HepG2 (cell line): ENCODE results near the gene NRSN2. TPM values are rescaled to one million over a fixed set of nuclear protein-coding genes. Genes with fewer than 3 reads are reported as not detected.
A peak's percentile ranks its signal among the peaks of the same experiment; 100 is the strongest.

Experiments
- ATAC-seq: fragments of 200-7000 bp; cut with Tn5 transposase; 3 replicates; pipeline ENCODE4 v1.9.1; 2020; ENCODE audit warnings: mild to moderate bottlenecking, moderate library complexity
- BruUV-seq: library from RNA; stranded (reverse); fragments of 400-500 nt; replicated peaks from 2 replicates; lab custom pipeline; 2021; lab: Mats Ljungman, UMichigan
- CTCF ChIA-PET: fragments of 300-600 bp; formaldehyde crosslinking; extraction: SDS; loops from one replicate; lab custom pipeline; 2021; ENCODE audit warnings: low total read pairs, inconsistent platforms, low intra/inter-chr PET ratio; lab: Yijun Ruan, JAX
- POLR2A ChIA-PET: fragments of 350-600 bp; sonication (Branson Sonifier 250); formaldehyde crosslinking; loops from one replicate; lab custom pipeline; 2020; ENCODE audit warnings: antibody characterized with exemption, inconsistent platforms; lab: Yijun Ruan, JAX
- DNase-seq: peaks from one replicate; pipeline ENCODE4 v3.0.0-alpha.2; 2015; ENCODE audit warnings: low spot score
- FAIRE-seq: peaks from 3 replicates; lab custom pipeline; 2011; peaks lifted over from hg19 to GRCh38; lab: Jason Lieb, UNC
- H2AFZ ChIP-seq: one replicate; pipeline ENCODE4 v1.6.1; 2011; ENCODE audit warnings: low read length, inconsistent platforms
- H3K27ac ChIP-seq: fragments of 300-600 bp; 3 replicates; pipeline ENCODE4 v1.8.0; 2011; ENCODE audit warnings: mixed run types, mild to moderate bottlenecking, mixed read lengths, low read length, inconsistent platforms; ENCODE audit not compliant: insufficient read depth; ENCODE audit errors: extremely low read length
- H3K27me3 ChIP-seq, 2 experiments: fragments of 200-600 bp in 1 of 2; 2 replicates in 1 of 2; 3 replicates in 1 of 2; pipeline versions ENCODE4 v1.6.0 to v1.8.0; 2011; ENCODE audit warnings: low read length in 2 of 2, mild to moderate bottlenecking in 2 of 2, moderate library complexity in 2 of 2, inconsistent platforms in 1 of 2; ENCODE audit not compliant: insufficient read depth in 2 of 2, control insufficient read depth in 1 of 2
- H3K36me3 ChIP-seq, 2 experiments: fragments of 200-600 bp in 1 of 2; replicated peaks in 1 of 2; 2 replicates in 1 of 2; 3 replicates in 1 of 2; pipeline versions ENCODE4 v1.5.1 to v1.8.0; 2011; ENCODE audit warnings: low read length in 2 of 2, inconsistent platforms in 1 of 2; ENCODE audit not compliant: insufficient read depth in 2 of 2, control insufficient read depth in 1 of 2
- H3K4me1 ChIP-seq: 2 replicates; pipeline ENCODE4 v1.5.1; 2012; ENCODE audit warnings: low read length, inconsistent platforms; ENCODE audit not compliant: insufficient read depth
- H3K4me2 ChIP-seq: 2 replicates; pipeline ENCODE4 v1.6.0; 2011; ENCODE audit warnings: low read depth, low read length, inconsistent platforms
- H3K4me3 ChIP-seq, 3 experiments: fragments of 200-600 bp in 1 of 3; sonication (generic), shearing (Covaris generic) in 1 of 3; replicated peaks in 1 of 3; 2 replicates each; pipeline ENCODE4 v1.5.1; 2011 to 2016; ENCODE audit warnings: low read length in 3 of 3, inconsistent platforms in 2 of 3, low read depth in 2 of 3, mild to moderate bottlenecking in 2 of 3, control low read depth in 1 of 3, mixed read lengths in 1 of 3; ENCODE audit not compliant: insufficient read depth in 1 of 3
- H3K79me2 ChIP-seq: one replicate; pipeline ENCODE4 v1.6.1; 2011; ENCODE audit warnings: low read length, inconsistent platforms; ENCODE audit not compliant: insufficient read depth
- H3K9ac ChIP-seq: 2 replicates; pipeline ENCODE4 v1.6.0; 2011; ENCODE audit warnings: mild to moderate bottlenecking, low read depth, low read length, inconsistent platforms; ENCODE audit not compliant: insufficient read depth
- H3K9me3 ChIP-seq: 2 replicates; pipeline ENCODE4 v1.5.1; 2012; ENCODE audit warnings: mild to moderate bottlenecking, low read length
- H4K20me1 ChIP-seq: 2 replicates; pipeline ENCODE4 v1.6.0; 2011; ENCODE audit warnings: inconsistent platforms, mild to moderate bottlenecking, low read length, moderate library complexity; ENCODE audit not compliant: insufficient read depth
- ARNT2 ChIP-seq: sonication (generic); formaldehyde crosslinking; IDR thresholded peaks from 2 replicates; pipeline ENCODE4 v1.8.0; 2022; ENCODE audit warnings: mild to moderate bottlenecking, low read depth, missing genetic modification reagents, moderate library complexity
- CEBPZ ChIP-seq: IDR thresholded peaks from 2 replicates; pipeline ENCODE4 v1.6.1; 2012; ENCODE audit warnings: low read length, improper control_type of control experiment
- CHD2 ChIP-seq: IDR thresholded peaks from 2 replicates; pipeline ENCODE4 v1.6.1; 2011; ENCODE audit warnings: low read depth, low read length, improper control_type of control experiment
- ERF ChIP-seq: IDR thresholded peaks from 2 replicates; pipeline ENCODE4 v1.6.1; 2018; ENCODE audit warnings: missing biosample characterization, missing genetic modification reagents
- FOSL2 ChIP-seq: sonication (generic); formaldehyde crosslinking; IDR thresholded peaks from 2 replicates; pipeline ENCODE4 v1.4.0; 2020; ENCODE audit warnings: missing genetic modification reagents
- GLMP ChIP-seq: sonication (generic); formaldehyde crosslinking; IDR thresholded peaks from 2 replicates; pipeline ENCODE4 v1.9.0; 2021; ENCODE audit warnings: missing genetic modification reagents, mild to moderate bottlenecking, borderline replicate concordance
- MTF2 ChIP-seq: sonication (generic); formaldehyde crosslinking; IDR thresholded peaks from 2 replicates; pipeline ENCODE4 v1.5.0; 2020; ENCODE audit warnings: missing genetic modification reagents, borderline replicate concordance
- NONO ChIP-seq, 2 experiments: fragments of 450-650 bp in 1 of 2; sonication (generic) in 1 of 2; formaldehyde crosslinking in 1 of 2; IDR thresholded peaks in 1 of 2; conservative IDR thresholded peaks in 1 of 2; 2 replicates each; pipeline versions ENCODE4 v1.6.1 to v1.8.0; 2017 to 2022; ENCODE audit warnings: mild to moderate bottlenecking in 1 of 2, missing genetic modification reagents in 1 of 2, moderate library complexity in 1 of 2
- PLSCR1 ChIP-seq: sonication (generic); formaldehyde crosslinking; IDR thresholded peaks from 2 replicates; pipeline ENCODE4 v1.5.0; 2020; ENCODE audit warnings: missing genetic modification reagents, mild to moderate bottlenecking, borderline replicate concordance
- RBM22 ChIP-seq: fragments of 200-400 bp; formaldehyde crosslinking; optimal IDR thresholded peaks from 2 replicates; pipeline ENCODE3; 2017; ENCODE audit warnings: mild to moderate bottlenecking, low read length, moderate library complexity
- ZNF225 ChIP-seq: sonication (generic); formaldehyde crosslinking; IDR thresholded peaks from 2 replicates; pipeline ENCODE4 v1.4.0; 2020; ENCODE audit warnings: mild to moderate bottlenecking, missing genetic modification reagents
- ZNF235 ChIP-seq: sonication (generic); formaldehyde crosslinking; IDR thresholded peaks from 2 replicates; pipeline ENCODE4 v1.8.1; 2023; ENCODE audit warnings: mild to moderate bottlenecking, missing genetic modification reagents, borderline replicate concordance
- ZNF737 ChIP-seq: sonication (generic); formaldehyde crosslinking; IDR thresholded peaks from 2 replicates; pipeline ENCODE4 v1.5.0; 2020; ENCODE audit warnings: missing genetic modification reagents, mild to moderate bottlenecking, borderline replicate concordance
- ZNF749 ChIP-seq: sonication (generic); formaldehyde crosslinking; IDR thresholded peaks from 2 replicates; pipeline ENCODE4 v1.8.0; 2022; ENCODE audit warnings: mild to moderate bottlenecking, missing genetic modification reagents, moderate library complexity, borderline replicate concordance
- ZSCAN25 ChIP-seq: sonication (generic); formaldehyde crosslinking; IDR thresholded peaks from 2 replicates; pipeline ENCODE4 v1.8.0; 2022; ENCODE audit warnings: mild to moderate bottlenecking, missing genetic modification reagents
- WGBS: methylation state at CpG from one replicate; pipeline ENCODE4 v1.1.6; 2017; ENCODE audit warnings: low lambda C conversion rate; 5-methylcytosine and 5-hydroxymethylcytosine counted together
- in situ Hi-C: cut with HindIII; loops from 2 replicates; pipeline ENCODE4 v1.10.0; 2017; ENCODE audit warnings: low pct_unique_long_range_greater_than_20kb; ENCODE audit not compliant: extremely low pct_ligation_motif_present
- intact Hi-C: fragments of 100-400 bp; cut with micrococcal nuclease; formaldehyde crosslinking; loops from one replicate; pipeline ENCODE4 v1.10.0; 2022; ENCODE audit not compliant: unreplicated experiment
- polyA plus RNA-seq, 8 experiments: library from polyadenylated mRNA; depleted of rRNA in 3 of 8; stranded (reverse) in 7 of 8; unstranded in 1 of 8; fragments of >200 nt; fragmentation: Illumina TruSeq in 4 of 8; extraction: Trizol in 4 of 8; gene quantifications; 2 replicates each; pipeline versions ENCODE4 v1.2.1 to v1.2.3, GENCODE V29; 2011 to 2016; ENCODE audit warnings: low read depth in 4 of 8, missing spikeins in 1 of 8, mixed read lengths in 1 of 8; ENCODE audit not compliant: insufficient read depth in 1 of 8
- total RNA-seq, 5 experiments: library from RNA; depleted of rRNA; stranded (reverse); fragments of >200 nt; fragmentation: Illumina TruSeq; extraction: Trizol; gene quantifications; 2 replicates each; pipeline ENCODE4 v1.2.3, GENCODE V29; 2016; ENCODE audit warnings: low read depth in 1 of 5
- TF ChIP-seq, protein P1 (sequence below): sonication (generic); formaldehyde crosslinking; IDR thresholded peaks from 2 replicates; pipeline ENCODE4 v1.8.0; 2022; ENCODE audit warnings: mild to moderate bottlenecking, missing genetic modification reagents

Gene NRSN2
- total and polyA plus RNA-seq, 2 of the 13 experiments (the other 11 are each of a cell fraction or from before 2014, with no cell fraction given), result 32.3 to 49.4 TPM

- FAIRE-seq, result peak; percentile 32
- TSS peak; percentile 82 for BruUV-seq
- in situ Hi-C loops (no loop called here), intact Hi-C loops (no loop called here)
- H2AFZ ChIP-seq, result no peak overlapping the region
- H3K4me2 ChIP-seq, result peak overlapping the region; percentile 70
- H3K27me3 ChIP-seq, result no peaks in the 10 kb centered on the region
- H4K20me1 ChIP-seq, result no peaks in the 10 kb centered on the region
- peak overlapping the region; percentile 91 for H3K9ac ChIP-seq
- H3K9me3 ChIP-seq, result no peaks in the 10 kb centered on the region
- ChIA-PET POLR2A (interaction anchor here (0.7 to 29.0 kb wide), 14 partner anchors 9 to 245 kb away, joined by 3 to 1587 read pairs (median 5); partner anchors contain the start of genes NRSN2, SOX12 and TRIB3), CTCF (no interaction called here)
- ATAC-seq, result peak; percentile 18
- H3K79me2 ChIP-seq, result peaks cover 3% of the 10 kb centered on the region
- H3K27ac ChIP-seq, result peak overlapping the region; percentile 99
- peak overlapping the region in 2 of 3 experiments; percentile 20 to 43; a peak in 4 of 6 replicates for H3K4me3 ChIP-seq
- WGBS, result 71% methylated on average over 5 of the region's 5 CpGs
- no peak for DNase-seq
- peaks cover 97% of the 10 kb centered on the region for H3K4me1 ChIP-seq
- H3K36me3 ChIP-seq, result peaks cover 12 to 21% of the 10 kb centered on the region in 2 experiments
- TF ChIP-seq, protein P1, sequence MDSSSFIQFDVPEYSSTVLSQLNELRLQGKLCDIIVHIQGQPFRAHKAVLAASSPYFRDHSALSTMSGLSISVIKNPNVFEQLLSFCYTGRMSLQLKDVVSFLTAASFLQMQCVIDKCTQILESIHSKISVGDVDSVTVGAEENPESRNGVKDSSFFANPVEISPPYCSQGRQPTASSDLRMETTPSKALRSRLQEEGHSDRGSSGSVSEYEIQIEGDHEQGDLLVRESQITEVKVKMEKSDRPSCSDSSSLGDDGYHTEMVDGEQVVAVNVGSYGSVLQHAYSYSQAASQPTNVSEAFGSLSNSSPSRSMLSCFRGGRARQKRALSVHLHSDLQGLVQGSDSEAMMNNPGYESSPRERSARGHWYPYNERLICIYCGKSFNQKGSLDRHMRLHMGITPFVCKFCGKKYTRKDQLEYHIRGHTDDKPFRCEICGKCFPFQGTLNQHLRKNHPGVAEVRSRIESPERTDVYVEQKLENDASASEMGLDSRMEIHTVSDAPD, result no peak
- TF ChIP-seq RBM22 (peak; percentile 98), ZNF737 (CRISPR knock-in tag) (no peak), GLMP (CRISPR knock-in tag) (no peak), ERF (CRISPR knock-in tag) (peak; percentile 67), FOSL2 (CRISPR knock-in tag) (no peak), ZNF235 (CRISPR knock-in tag) (no peak), ZNF225 (no peak), PLSCR1 (CRISPR knock-in tag) (no peak), ZNF749 (CRISPR knock-in tag) (no peak), ZSCAN25 (CRISPR knock-in tag) (peak; percentile 65; the same call in 1 of the 2 replicates), NONO (IDR thresholded peaks at IDR 0.05) (no peak), NONO (CRISPR knock-in tag; conservative IDR thresholded peaks at IDR 0.05) (peak; percentile 64; the same call in 1 of the 2 replicates), ARNT2 (CRISPR knock-in tag) (0 out of 2 replicates have a peak, but pooled peaks have one; percentile 45), CHD2 (no peak), MTF2 (no peak), CEBPZ (no peak)
Observed at GRCh38 chr20:400454-401275, 53.8 kb downstream of the NRSN2 start.
